Measurements from ENCODE around the gene ACP7.

Gene ACP7

DNA sequence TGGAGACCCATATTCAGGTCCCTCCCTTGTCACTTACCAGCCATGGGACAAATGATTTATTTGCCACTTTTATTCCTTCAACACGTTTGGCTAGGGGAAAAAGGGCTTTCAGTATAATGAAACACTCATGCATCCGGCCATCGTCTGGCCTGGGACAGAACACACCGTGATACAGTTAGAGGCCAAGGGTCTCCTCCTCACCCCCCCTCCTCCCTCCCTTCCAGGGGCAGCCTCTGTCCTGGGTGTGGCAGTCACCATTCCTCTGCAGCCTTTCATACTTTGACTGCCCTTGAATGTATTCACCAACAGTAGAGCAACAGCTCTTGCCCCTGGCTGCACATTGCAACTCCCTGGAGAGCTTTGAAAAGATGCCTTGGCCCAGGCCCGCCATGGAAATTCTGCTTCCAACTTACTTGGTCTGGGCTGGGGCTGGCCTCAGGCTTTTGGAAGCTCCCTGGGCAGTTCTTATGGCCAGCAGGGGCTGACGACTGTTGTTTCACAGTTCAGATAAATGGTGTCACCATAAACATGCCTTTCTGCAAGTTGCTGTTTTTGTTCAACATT is 44.4 kb downstream of the ACP7 start:
- TF ChIP-seq, protein P1, sequence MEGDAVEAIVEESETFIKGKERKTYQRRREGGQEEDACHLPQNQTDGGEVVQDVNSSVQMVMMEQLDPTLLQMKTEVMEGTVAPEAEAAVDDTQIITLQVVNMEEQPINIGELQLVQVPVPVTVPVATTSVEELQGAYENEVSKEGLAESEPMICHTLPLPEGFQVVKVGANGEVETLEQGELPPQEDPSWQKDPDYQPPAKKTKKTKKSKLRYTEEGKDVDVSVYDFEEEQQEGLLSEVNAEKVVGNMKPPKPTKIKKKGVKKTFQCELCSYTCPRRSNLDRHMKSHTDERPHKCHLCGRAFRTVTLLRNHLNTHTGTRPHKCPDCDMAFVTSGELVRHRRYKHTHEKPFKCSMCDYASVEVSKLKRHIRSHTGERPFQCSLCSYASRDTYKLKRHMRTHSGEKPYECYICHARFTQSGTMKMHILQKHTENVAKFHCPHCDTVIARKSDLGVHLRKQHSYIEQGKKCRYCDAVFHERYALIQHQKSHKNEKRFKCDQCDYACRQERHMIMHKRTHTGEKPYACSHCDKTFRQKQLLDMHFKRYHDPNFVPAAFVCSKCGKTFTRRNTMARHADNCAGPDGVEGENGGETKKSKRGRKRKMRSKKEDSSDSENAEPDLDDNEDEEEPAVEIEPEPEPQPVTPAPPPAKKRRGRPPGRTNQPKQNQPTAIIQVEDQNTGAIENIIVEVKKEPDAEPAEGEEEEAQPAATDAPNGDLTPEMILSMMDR (IDR thresholded peaks at IDR 0.05) = no peak
- DNase-seq = no peak
- Mint-ChIP-seq H3K4me3 (no peak overlapping the region), H3K27ac (no peak overlapping the region), H3K4me1 (peaks cover 93% of the 10 kb centered on the region), H3K9me3 (no peaks in the 10 kb centered on the region), H3K27me3 (ENCODE audit: low read depth, poor library complexity) (peaks cover 12% of the 10 kb centered on the region), H3K36me3 (ENCODE audit: low read depth) (no peaks in the 10 kb centered on the region)

DNA sequence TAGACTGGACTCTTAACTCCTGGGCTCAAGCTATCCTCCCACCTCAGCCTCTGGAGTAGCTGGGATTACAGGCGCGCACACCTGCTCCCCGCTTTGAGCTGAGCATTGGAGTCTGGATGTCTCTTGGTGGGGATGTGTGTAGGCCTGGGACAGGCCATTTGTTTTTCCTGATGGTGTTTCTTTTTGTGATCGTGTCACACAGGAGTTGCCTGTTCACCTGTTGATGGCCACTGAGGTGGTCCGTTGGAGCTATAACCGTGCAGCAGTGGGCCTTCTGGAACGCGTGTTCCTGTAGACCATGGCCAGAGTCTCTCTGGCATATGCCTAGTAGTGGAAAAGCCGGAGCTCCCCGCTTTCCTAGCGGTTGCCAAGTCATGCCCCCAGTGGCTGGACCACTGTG is 44.9 kb downstream of the ACP7 start:
- Mint-ChIP-seq H3K27me3 (ENCODE audit: low read depth, poor library complexity) (peaks cover 12% of the 10 kb centered on the region), H3K9me3 (no peaks in the 10 kb centered on the region), H3K27ac (no peak overlapping the region), H3K4me3 (no peak overlapping the region), H3K36me3 (ENCODE audit: low read depth) (no peaks in the 10 kb centered on the region), H3K4me1 (peaks cover 96% of the 10 kb centered on the region)
- TF ChIP-seq, protein P1 (IDR thresholded peaks at IDR 0.05) = no peak
- no peak for DNase-seq

DNA sequence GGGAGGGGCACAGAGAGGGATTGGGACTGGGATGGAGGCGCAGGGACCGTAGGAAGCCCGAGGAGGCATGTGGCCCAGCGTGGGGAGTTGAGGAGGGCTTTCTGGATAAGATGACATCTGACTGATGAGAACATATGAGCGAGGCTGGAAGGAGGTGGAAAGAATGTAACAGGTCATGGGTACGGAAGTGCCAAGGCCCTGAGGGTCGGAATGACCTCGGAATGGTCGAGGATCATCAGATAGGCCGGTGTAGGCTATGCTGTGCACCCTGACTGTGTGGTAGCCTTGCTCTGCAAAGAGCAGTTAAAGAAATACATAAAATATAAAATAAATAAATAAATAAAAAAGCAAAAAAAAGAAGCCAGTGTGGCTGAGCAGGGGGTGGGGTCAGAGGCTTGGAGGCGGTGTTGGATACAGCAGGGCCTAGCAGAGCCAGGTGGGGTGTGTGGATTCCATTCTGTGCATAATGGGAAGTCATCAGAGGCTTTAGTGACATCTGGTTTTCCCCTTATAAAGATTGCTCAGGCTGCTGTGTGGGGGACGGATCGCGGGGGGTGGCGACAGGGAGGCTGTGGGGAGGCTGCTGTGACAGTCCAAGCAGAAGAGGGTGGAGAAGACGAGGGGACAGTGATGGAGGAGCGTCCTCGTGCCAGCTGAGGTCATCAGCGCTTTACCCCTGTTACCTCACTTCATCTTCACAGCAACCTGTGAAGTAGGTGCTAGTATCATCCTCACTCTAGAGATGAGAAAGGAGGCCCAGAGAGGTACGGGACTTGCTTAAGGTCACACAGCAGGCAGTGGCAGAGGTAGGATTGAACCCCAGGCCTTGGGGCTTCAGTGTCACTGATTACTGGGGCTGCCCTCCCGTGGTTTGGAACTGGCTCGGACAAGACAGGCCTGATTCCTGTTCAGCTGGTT is 46.4 kb downstream of the ACP7 start:
- Mint-ChIP-seq H3K27me3 (ENCODE audit: low read depth, poor library complexity) (peaks cover 6% of the 10 kb centered on the region), H3K36me3 (ENCODE audit: low read depth) (no peaks in the 10 kb centered on the region), H3K4me1 (peaks cover 98% of the 10 kb centered on the region), H3K4me3 (no peak overlapping the region), H3K9me3 (no peaks in the 10 kb centered on the region), H3K27ac (no peak overlapping the region)
- DNase-seq = no peak
- TF ChIP-seq, protein P1 (IDR thresholded peaks at IDR 0.05) = no peak

DNA sequence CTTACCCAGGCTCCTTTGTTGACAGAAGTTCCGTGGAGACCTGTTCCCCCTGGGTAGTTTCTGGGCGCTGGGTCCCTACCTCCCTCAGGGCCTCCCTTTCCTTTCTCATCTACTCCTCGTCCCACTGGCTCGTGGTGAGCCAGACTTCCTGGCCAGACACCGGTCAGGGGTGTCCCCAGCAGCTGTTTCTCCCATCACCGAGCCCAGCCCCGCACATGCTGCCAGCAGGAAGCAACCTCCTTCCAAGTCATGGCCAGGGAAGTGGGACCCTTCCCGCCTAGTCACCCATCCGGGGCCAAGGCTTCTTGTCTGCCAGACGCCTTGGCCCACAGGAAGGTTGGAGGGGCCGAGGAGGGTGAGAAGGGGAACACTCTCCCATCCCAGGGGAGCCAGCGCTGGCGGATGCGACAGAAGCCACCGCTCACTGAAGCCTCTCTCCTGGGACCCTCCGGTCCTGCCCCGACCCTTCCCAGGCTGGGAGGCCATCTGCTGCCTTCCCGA is 47.1 kb downstream of the ACP7 start:
- Mint-ChIP-seq H3K36me3 (ENCODE audit: low read depth) (no peaks in the 10 kb centered on the region), H3K9me3 (no peaks in the 10 kb centered on the region), H3K27me3 (ENCODE audit: low read depth, poor library complexity) (peaks cover 4% of the 10 kb centered on the region), H3K27ac (no peak overlapping the region), H3K4me3 (no peak overlapping the region), H3K4me1 (peaks cover 95% of the 10 kb centered on the region)
- TF ChIP-seq, protein P1 (IDR thresholded peaks at IDR 0.05) = no peak
- DNase-seq = no peak

DNA sequence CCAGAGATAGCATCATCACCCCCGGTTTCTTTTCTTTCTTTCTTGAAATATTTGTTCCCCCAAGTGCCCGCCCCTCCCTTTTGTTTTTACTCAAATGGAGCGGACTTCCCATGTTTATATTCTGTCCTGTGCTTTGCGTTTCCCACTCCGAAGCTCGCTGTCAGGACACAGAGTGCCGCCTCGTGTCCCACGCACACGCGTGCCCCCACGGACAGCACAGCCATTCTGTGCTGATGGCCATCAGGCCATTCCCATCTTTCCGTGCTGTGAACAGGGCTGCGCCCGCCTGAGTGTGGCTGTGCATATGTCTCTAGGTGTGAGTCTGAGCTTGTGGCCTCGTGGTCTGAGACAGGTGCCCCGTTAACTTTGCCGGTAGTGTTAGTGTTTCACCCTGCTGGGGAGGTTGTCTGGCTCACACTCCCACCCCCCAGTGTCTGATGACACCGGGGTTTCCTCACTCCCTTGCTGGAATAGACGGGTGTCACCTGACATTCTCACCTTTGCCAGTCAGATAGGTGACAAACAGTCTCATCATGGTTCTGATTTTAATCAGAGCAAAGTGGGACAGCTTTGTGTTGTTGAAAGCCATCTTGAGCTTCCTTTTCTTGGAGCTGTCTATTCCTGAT is 48.3 kb downstream of the ACP7 start:
- H3K4me3 Mint-ChIP-seq = no peak overlapping the region
- H3K4me1 Mint-ChIP-seq = peaks cover 95% of the 10 kb centered on the region

More for the DNA sequence above, 48.3 kb downstream of the ACP7 start:
- TF ChIP-seq, protein P1 (IDR thresholded peaks at IDR 0.05) = no peak
- Mint-ChIP-seq H3K9me3 (no peaks in the 10 kb centered on the region), H3K36me3 (ENCODE audit: low read depth) (no peaks in the 10 kb centered on the region), H3K27me3 (ENCODE audit: low read depth, poor library complexity) (no peaks in the 10 kb centered on the region), H3K27ac (peak overlapping the region; percentile 49)
- DNase-seq = no peak
